HG03432 (cell line): ENCODE results near the gene TSHZ2.

Source experiments
- ATAC-seq: cut with Tn5 transposase; IDR thresholded peaks from one replicate; pipeline ENCODE4 v1.9.1; 2021; ENCODE audit warnings: mild to moderate bottlenecking, moderate library complexity; ENCODE audit not compliant: unreplicated experiment

TSHZ2 gene

DNA sequence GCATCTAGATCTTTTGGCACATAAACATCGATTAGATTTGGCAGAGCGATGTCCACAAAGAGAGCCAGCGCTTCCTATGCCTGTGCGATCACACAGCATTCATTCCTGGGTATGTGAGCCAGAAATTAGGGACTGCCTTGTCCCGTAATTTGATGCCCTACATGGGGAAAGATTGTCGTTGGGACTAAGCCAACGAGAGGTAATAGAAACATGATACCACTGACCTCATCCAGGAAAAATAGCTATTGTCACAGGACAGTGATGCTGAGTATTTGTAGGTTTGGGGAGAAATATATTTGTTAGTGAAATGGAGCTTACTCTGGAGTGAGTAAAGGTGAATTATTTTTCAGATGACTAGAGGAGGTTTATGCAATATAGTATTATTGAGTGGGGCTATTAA lies 154.0 kb downstream of the TSHZ2 start:
- no peak for ATAC-seq

DNA sequence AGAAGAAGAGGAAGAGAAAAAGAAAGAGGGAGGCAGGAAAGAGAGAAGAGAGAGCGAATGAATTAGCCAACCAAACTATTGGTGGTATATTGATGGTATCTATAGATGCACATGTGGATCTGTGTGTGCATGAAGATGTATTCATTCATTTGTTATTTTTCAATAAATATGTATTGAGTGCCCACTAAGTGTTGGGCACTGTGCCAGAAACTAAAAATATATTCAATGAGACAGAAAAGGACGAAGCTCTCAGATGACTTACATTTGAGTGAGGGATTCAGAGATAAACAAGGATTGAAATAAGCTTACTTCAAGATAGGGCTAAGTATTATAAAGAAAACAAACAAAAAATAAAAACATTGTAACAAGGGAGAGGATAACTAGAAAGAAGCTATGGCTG lies 154.9 kb downstream of the TSHZ2 start:
- ATAC-seq = no peak

DNA sequence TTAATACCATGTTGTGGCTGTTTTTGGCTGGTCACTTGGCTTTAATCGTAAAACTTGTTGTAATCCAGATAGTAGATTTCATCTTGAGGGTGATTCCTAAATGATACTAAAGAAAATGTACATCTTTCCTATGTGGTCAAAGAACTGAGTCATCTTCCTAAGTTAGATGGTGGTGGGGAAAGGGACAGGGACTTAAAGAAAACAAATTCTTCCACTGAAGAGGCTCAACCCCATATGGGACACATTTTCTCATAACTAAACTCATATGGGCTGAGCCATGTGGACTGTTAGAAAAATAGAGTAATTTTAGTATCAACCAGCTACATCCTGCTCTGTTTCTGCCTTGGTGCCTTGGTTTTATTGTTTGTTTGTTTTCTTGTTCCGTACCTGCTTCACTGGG lies 155.8 kb downstream of the TSHZ2 start:
- no peak for ATAC-seq

DNA sequence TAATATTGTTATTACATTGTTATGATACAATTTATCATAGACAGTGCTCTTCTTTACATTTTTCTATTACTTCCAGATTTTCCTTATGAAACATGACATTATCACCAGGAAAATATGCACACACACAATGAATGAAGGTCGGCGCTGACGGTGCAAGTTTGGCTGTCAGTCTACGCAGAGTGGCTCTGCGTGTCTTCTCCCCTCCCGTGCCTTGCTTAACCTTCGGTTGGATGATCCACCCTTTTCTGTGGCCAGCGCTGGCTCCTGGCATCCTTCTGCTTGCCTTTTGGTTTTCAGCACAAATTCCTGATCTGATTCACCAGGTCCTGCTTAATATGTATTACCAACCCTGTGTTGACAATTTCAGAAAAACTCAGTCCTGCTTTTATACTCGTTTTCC lies 157.4 kb downstream of the TSHZ2 start:
- no peak for ATAC-seq

DNA sequence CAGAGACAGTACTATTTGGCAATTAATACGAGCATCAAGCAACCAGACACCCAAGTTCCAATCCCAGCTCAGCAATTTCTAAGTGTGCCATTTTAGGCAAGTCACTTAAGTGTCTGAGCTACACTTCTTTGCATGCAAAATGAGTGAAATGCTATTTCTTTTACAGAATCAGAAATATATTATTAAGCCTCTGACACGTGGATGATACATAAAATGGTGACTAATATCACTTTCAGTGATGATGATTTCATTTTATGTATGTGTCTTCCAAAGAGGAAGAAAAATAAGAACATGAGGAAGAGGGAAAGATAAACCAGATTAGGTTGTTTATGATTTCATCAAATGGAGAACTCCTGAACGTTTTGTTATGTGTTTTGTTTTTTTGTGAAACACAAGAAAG lies 158.6 kb downstream of the TSHZ2 start:
- no peak for ATAC-seq

DNA sequence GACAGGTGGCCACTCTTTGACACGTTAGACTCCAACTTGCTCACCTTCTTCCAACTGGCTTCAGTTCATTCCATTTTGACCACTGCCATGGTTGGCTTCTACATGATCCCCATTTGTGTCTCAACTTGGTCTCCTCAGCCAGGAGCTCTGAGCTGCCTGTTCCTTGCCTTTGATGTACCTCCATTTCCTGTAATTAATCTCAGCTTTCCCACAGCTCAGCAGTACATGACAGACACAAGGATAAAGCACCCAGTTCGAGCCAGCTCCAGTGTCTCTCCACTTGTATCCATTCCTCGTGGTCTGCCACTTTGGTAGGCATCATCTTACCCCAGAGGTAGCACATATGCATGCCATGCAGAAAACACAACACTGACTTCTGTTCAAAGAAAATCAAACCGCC lies 161.0 kb downstream of the TSHZ2 start:
- ATAC-seq = no peak

DNA sequence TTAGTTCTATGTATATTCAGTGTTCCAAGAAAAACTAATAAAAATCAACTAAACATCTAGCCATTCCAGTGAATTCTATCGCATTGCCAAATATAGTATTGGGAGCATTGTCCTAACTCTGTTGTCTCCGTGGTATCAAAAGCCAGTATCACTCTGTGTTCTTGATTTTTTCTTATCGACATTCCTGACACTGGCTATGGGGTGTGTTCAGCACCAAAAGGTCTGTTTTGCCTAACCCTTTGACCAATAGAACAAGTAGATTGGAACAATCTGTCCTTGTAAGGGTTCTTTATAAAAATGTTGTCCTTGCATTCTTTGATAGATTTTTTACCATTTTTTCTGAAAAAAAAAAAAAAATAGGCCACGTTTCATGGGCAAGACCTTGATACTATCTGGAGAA lies 161.5 kb downstream of the TSHZ2 start:
- ATAC-seq = no peak

DNA sequence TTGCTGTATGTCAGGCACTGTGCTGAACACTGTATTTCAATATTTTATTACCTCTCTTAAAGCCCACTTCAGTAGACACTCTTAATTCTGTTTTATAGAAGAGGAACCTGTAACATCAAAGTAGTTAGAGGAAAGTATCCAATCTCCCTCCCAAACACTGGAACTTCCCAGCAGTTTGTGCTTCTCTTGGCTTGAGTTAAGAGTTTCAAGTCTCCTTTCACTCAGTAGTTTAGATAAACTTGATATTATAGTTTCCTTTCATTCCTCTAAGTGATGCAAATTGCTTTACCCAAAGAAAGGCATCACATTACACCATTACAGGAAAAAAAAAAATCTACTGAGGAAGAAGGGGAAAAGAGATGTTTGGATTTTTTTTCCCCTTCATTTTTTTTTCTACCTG lies 164.3 kb downstream of the TSHZ2 start:
- no peak for ATAC-seq

DNA sequence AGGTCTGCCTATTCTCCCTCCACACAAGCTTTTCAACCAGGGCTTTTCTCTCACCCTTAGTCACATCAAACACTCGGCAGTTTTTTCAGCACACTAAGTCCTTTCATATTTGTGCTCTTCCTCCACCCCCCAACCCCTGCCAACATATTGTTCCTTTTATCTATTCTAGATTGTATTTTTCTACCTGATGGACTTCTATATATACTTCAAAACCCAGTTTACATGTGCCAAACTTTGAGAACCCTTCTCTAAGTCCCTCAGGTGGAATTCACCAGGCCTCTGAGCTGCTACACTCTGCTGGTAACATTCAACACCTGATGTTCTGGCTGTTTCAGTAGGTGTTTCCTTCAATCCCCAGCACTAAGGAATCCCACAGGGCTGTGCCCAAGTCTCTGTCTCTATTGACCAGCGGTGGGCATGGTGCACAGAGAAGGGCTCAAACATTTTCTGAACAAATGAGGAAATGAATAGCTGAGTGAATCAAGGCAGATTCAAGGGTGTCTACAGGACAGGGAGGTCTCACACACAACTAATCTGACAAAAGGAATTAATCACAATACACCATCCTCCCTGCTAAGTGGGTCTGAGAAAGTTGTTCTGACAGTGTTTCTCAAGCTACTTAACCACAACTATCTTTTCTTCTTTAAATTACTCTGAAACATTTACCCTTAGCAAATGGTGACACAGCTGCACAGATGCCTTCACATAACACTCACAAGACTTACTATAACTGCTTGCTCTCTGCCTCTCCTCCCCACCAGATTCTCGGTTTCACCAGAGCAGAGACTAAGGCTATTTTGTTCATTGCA lies 166.5 kb downstream of the TSHZ2 start:
- peak; percentile 90 for ATAC-seq

DNA sequence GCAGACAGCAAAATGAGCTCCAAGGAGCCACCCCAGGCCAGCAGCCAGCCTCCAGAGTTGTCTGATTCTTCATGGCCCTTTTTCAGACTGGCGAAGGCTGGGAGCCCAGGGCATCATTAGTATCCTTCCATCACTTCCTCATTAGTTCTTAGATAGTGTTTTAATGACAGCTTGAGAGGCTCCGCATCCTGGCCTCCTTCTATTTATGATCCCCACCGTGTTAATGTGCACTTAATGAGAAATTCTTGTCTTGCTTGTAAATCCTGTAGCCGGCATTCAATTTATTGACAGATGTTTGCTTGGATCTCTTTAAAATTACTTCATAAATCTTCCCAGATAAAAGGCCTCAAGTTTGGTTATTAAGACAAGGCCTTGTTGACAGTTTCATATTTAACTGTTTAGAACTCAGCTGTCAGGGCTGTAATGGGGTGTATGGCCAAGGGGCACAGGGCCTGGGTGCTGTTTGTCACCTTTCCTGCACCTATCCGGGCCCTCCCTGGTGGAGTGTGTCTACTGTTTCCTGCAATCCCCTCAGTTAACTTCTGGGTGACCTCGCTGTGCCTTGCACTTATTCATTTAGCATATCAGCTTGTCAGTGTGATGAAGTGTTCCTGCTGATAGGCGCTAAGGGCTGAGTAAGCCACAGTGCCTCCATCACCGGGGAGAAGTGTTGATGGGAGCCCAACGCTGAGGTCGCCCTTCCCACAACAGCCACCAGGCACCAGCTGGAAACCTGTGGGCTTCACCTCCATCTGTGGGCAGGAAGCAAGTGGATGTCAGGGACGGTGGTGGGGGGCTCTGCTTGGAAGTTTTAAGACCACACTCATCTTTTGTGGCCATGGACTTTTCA lies 169.3 kb downstream of the TSHZ2 start:
- no peak for ATAC-seq

DNA sequence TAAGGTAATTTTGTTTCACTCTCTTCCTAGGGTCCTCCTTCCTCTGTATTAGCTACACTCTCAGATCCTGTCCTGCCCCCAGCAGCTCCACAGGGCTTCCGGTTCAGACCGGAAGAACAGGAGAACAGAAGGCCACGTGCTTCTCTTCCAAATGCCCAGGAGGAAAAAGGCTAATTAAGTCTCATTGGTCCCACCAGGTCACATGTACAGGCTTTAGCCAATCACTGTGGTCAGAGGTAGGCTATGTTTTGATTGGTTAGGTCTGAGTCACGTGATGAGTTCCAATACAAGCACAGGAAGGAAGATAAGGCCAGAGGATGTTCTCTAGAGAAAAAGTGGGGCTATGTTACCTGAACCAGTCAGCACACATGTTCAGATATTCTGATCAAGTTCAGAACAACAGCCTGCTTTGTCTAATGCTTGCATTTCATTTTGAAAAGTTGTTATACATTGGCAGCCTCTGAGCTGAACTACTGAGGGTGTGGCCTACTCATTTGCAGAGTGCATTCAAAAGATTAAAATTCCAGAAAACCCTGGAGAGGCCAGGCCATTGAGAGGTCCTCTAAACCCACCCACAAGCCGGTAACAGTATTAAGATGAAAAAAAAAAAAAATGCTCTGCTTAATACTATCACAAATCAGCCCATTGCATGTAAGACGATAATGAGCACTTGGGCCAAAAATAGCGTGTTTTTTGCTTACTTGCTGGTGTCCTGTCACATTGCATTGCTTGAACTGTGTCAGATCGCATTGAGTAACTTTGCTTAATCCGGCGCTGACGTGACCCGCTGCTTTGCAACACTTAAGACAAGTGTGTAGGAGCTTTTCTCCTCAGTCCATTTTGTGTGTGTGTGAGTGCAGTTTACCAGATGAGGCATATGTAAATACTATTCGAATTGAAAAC lies 170.3 kb downstream of the TSHZ2 start:
- no peak for ATAC-seq

DNA sequence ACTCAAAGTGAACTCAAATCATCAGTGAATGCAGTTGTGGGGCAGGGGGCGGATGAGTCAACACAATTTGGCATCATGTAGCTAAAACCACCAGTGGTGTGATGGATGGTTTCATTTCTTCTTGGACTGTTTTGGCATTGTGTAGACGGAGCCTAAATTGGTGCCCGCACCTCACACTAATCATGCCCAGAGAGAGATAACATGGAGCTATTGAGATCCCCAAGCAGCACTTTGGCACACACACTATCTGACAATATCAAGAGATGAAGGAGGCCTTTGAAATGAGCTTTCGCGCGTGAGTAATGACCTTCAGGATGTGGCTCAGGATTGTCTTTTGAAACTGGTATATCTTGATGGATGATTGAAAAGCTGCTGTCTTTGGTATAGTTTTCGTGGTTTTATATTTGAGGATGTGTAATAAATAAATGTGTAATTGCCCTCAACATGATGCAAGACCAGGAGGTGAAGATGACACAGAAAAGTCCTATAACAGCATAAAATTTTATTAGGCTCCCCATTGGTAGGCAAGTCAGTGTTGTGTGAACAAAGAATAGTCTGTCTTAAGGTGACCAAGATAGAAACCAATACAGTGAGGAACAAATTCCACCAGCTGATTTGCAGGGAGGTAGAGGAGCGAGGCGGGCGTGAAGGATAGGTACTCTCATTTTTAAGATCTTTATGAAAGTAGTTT lies 174.2 kb downstream of the TSHZ2 start:
- peak; percentile 46 for ATAC-seq

DNA sequence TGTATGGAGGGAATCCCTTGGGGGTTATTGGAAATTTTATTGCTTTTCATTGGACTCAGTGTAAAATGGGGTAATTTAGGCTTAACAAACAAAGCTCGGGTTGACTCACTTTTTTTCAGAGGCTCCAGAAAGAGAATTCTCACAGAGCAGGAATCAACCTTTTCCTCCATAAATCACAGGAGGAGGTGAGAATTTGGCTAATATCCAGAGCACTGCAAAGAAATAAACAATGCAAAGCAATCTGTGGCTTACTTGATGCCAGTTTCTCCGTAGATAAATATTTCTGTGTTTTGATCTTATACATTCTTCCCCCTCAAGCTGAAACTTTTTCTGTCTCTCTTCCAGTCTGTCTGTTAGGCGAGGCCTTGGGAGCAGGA lies 176.6 kb downstream of the TSHZ2 start:
- ATAC-seq = no peak

DNA sequence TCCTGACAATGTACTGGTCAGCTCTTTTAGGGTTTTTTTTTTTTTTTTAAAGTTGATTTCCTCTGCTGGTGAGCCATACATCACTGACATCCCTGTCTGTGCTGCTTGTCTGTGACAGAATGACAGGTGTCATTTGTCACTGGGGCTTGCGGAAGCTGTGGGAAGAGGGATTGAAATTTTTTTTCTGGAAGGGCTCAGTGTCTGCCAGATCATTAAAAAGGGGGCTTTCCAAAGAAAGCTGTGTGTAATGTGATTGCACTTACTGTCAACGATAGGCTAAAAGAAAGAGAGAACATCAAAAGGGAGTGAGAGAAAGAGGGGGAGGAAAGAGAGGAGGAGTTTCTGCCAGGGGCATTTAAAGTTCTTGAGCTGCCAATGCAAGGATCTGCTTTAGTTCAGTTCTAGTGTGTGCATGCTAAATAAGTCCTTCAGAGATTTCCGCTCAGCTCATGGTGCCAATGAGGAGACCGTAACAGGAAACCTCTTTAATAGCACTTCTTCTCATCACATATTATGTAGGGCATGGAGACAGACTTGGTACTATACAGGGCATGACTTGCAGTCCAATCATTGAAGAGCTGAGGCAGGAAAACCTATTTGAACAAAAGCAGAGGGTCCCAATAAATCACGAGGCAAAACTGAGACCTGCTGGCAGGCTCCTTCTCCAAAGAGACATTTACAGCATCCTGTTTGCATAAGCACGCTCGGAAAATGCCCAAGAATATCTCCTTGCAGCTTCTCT lies 177.2 kb downstream of the TSHZ2 start:
- no peak for ATAC-seq

DNA sequence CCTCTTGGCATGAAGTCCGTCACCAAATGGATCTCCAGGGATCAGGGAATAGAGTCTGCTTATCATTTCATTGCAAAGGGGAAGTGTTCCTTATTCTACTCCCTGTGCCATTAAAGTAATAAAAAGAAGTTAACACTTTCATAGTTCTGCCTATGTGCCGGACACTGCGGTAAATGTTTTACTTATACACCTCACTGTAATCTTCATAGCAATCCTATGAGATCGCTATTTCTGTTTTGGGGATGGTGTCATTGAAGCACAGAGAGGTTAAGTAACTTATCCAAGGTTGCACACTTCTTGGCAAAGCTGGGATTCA lies 177.7 kb downstream of the TSHZ2 start:
- no peak for ATAC-seq

DNA sequence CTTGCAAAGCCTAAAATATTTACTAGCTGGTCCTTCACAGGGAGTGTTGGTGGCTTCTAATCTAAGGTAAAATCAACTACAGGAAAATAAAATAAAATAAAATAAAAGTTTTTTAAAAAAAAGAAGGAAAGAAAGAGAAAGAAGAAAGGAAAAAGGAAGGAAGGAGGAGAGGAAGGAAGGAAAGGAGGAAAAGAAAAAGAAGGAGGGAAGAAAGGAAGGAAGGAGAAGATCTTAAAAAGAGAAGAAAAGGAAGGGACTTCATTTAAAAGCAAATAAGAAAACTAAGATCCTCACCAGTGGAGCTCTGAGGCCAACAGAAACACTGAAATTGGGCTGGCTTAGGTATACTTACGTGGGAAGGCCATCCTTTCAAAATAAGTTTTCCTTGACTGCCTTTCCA lies 178.4 kb downstream of the TSHZ2 start:
- ATAC-seq = no peak

DNA sequence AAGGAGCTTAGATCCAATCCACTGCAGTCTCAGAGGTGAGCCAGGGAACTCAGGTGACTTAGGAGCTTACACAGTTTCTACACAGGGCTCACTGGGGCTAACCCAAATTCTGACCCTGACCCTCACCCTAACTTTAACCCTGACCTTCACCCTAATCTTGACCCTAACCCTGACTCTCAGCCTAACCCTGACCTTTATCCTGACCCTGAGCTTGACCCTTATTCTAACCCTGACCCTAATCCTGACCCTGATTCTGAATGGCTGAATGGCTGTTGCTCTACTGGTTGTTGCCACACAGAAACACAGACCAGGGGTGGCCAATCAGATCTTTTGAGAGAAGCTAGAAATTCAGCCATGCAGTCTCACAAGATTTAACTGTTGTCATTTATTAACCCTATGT lies 180.1 kb downstream of the TSHZ2 start:
- no peak for ATAC-seq

DNA sequence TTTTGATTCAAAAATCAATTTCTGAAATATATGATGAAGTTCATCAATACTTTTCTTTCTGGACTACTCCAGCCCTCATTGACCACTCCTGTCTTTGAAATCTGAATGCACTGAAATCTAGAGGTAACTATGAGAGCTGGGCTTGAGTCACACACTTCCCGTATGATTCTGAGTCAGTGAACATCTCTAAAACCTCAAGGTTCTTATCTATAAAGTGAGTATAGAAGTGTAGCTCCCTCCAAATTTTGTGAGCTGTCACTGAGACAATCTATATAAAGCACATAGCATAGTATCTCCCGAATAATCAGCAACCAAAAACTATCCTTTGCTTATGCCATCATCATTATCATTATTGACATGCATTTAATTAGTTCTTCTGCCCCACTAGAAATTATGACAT lies 182.4 kb downstream of the TSHZ2 start:
- ATAC-seq = no peak

DNA sequence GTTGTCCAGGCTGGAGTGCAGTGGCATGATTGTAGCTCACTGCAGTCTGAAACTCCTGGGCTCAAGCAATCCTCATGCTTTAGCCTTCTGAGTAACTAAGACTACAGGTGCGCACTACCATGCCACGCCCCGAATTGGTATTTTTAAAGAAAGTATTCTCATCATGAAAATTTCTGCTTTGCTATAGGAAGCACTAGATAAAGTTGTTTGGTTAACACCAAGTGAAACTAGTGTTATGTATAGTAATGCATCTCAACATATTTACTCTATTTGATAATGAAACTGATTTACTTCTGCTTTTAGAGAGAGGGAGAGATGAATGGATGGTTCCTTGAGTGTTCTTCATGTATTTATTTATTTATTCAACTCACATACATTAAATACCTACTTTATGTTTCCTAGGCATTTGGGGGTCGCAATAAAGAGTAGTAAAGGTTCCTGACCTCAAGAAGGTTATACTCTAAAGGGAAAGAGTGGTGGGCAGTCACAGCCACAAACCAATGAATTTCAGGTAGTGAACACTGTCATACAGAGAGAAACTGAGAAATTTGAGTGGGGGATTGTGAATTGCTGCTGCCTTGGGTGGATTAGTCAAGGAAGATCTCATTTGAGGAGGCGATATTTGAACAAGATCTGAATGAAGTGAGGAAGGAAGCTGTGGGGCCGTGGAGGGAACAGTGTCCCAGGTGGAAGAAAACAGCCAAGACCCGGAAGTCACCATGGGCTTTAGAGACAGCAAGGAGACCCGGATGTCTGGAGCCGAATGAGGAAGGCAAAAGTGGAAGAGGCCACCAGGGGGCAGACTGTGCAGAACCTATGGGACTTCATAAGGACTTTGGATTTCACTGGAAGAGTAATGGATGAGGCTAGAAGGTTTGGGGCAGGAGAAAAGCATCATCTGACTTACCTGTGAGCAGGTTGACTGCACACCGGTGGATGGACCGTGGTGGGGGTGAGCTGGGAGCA lies 185.6 kb downstream of the TSHZ2 start:
- ATAC-seq = peak; percentile 75
